ENCODE measurements around the gene SYMPK.
"Not testable (repeated sequence)": the region's sequence is repeated elsewhere in the genome, so short reads cannot be mapped to it uniquely, and the experiment has no call there.

The SYMPK gene

DNA sequence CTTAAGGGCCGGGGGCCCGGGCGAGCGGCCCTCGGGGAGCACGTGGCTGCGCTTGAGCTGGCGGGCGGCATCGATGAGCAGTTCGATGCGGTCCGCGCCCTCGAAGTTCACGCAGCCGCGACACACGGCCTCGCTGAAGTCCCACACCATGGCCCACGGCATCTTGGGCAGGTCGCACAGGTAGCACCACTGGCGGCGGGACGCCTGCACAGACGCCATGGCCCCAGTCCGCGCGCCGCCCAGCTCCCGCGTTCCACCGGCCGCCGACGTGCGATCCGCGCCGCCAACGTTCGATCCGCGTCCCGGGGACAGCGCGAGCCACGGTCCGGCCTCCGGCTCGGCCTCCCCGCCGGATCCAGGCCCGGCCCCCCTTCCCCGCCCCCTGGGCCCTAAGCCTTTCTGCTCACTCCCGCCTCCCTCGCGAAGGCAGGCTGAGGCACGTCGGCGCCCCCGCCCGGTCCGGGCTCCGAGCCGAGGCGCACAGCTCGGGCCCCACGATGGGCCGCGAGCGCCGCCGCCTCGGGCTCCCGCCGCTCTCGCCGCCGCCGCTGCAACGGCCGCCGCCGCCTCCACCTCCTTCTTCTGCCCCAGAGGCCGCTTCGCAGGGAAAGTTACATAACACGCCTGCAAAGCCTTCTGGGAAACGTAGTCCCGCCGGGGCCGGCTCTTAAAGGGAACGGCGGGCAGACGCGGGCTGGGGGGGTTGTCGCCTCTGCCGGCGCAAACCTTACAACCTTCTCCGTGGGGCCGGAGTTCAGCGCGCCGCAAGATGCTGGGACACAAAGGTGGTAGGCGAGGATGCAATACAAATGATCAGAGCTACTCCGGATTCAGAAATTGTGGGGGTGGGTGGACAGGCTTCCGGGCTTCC, 22.8 kb upstream of the SYMPK start, which contains the start of gene IRF2BP1:
Gene IRF2BP1, minus strand, starts transcription at position 586 of the 871 bp plus-strand sequence. Its CDS starts 367 bp downstream, at position 219.
- peak; percentile 82 for DNase-seq (ENCODE audit: low read depth)

DNA sequence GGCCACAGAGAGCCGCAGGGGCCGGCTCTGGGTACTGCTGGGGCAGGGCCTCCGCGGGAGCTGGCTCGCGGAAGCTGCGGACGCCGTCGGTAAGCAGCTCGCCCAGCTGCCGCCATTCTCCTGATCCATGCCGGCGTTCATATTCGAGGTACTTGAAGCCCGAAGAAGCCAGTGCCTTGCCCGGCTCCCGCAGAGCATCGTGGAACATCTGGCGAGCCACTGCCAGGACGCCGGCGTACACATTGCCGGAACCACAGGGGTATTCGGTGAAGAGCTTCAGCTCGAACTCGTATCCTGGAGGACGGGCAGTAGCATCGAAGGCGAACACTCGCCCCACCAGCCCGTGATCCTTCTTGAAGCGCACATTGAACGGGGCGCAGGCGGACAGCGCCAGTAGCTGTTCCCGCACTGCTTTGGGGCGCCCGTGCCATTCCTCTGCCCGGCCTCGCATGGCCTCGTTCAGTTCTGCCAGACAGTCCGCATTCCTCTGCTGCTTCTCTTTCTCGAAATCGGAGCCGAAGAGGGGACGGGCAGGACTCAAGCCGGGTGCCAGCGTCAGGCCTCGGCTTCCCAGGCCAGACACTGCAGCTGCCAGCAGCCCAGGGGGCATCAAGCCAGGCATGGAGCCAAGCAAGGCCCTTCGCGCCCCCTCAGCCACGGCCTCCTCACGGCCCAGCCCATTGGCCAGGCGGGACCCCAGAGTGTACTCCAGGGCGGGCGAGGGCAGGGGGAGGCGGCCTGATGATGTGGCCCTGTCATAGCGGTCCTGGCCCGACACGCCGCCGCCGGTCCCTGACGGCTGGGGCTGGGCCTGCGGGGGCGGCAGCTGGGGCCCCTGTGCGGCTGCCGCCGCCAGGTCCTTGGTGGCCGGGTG, 22.0 kb upstream of the SYMPK start:
- DNase-seq (ENCODE audit: low read depth), result peak; percentile 44

DNA sequence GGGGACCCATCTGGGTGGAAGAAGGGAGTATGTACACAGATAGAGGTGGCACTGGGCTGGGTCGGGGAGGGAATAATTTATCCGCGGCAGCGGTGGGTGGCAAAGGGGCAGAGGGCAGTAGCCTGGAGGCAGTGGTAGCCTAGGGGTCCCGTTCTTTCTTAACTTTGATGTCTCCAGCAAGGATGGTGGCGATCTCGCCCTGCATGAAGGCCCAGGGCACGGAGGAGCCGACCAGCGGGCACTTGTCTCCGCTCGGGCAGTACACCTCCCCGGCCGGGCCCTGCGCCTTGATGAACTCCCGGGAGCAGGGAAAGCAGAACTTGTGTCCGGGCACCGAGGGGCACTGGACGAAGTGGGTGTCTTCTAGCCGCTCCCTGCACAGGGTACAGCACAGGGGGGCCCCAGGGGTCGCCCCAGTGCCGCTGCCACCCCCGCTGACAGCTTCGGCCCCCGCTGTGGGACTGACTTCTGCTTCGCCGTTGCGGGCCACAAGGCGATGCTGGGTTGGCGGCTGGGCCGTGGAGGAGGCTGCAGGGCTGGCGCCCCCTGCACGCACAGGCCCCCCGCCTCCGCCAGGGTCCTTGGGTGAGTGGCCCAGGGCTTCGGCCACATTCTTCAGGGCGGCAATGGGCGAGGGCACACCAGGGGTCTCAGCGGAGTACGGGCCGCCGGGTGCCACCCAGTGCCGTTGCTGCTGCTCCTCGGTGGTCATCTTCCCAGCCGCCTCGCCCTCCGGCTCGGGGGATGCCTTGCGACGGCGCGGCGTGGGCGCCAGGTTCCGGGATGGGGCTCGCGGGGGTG, 21.1 kb upstream of the SYMPK start:
- DNase-seq (ENCODE audit: low read depth), result no peak

GRCh38 chr19:45883586-45883880, 20.6 kb upstream of the SYMPK start:
- no peak for DNase-seq (ENCODE audit: low read depth)

DNA sequence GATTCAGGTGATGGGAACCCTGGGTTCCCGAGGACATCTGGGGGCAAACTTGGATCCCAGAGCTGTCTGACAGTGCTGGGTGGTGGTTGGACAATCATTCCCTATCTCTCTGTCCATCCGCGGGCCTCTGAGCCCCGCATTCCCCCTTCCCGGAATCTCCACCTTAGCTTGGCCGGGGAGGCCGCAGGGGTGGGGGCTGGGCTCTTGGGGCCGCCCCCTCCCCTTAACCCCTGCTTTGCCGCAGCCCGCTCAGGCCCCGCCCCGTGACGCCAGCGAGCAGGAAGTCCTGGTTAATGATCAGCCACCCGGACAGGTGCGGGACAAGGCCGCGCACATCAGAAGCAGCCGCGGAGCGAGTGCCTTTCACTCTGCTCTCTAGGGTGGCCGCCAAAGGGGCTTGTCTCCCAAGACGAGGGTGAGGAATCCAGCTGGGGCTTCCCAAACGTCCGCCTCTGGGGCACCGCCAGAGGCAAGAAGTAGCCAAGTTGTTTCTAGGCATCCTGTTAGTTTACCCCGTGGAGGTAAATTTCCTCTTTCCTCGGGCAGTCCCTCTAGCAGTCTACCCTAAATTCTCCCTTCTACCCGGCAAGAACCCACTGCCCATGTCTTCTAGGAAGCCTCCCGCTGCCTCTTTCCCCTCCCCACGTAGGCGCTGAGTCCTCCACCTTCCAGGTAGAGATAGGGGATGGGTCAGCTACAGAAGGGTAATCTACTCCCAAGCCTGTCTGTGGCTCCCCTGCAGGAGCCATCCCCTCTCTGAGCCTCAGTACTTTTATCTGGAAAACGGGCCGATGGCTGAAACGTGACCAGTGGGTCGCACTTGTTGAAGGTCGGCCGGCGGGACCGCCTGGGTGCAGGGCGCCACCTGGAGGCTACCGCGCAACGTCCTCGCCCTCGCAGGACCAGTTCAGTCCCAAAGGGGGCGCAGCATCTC, 20.0 kb upstream of the SYMPK start:
- peak; percentile 83 for DNase-seq (ENCODE audit: low read depth)

- DNase-seq (ENCODE audit: low read depth), result no peak
These were observed 19.1 kb upstream of the SYMPK start for GRCh38 chr19:45881909-45882528.

DNA sequence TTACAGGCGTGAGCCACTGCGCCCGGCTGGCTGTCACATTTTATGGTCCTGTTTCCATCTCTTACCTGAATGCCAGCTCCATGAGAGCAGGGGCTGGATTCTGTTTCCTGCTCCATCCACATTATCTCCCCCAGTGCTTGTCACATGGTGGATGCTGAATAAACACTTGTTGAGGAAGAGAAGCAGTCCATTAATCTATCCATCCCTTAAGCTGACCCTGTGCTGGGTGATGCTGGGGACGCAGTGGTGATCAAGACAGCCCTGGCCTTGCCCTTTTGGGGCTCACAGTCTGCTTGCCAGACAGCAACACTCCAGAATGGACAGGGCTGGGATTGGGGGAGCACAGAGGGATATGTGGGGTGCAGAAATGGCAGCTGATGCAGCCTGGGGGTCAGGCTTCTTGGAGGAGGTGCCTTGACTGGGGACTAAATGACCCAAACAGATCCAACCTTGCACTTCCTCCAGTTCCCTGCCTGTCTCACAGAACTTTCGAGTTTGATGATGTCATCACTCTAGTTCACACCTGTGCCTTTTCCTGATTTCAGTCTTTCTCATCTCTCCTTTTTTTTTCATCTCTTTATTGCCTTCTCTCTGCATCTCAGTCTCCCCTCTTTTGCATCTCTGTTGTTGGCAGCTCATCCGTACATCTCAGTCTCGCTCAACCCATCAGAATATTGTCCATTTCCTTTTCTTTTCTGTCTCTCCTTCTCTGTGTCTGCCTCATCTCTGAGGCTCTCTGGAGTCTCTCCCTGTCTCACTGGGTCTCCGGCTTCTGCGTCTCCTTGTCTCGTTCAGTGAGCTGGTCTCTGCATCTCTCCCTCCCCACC, 18.3 kb upstream of the SYMPK start:
- DNase-seq (ENCODE audit: low read depth), result no peak

DNA sequence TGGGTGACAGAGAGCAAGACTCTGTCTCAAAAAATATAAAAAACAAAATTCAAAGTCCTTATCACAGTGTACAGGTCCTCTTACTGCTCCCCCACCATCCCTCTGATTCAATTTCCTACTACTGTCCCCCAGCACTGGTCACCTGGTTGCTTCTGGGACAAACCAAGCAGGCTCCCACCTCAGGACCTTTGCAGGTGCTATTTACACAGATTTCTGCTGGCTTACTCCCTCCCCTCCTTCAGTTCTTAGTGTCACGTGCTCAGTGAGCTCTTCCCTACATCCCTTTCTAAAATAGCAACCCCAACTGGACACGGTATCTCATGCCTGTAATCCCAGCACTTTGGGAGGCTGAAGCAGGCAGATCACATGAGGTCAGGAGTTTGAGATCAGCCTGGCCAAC, 17.0 kb upstream of the SYMPK start:
- no peak for DNase-seq (ENCODE audit: low read depth)

DNA sequence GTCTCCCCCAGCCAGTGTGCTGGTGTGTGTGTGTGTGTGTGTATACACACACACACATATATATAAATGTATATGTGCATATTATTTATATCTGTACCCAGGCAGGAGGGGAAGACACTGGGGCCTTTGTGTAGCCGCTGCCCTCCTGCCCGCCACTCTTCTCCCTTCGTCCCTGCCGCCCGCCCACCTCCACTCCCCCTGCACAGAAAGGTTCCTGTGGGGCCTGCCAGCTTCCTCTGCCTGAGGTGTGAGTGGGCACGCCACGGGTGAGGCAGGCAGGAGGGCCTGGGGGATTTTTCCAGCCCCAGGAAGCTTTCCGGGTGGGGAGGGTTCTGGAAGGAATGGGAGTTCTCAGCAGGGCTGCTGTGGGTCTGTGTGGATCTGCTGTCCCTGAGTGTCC, 16.1 kb upstream of the SYMPK start:
- no peak for DNase-seq (ENCODE audit: low read depth)

DNA sequence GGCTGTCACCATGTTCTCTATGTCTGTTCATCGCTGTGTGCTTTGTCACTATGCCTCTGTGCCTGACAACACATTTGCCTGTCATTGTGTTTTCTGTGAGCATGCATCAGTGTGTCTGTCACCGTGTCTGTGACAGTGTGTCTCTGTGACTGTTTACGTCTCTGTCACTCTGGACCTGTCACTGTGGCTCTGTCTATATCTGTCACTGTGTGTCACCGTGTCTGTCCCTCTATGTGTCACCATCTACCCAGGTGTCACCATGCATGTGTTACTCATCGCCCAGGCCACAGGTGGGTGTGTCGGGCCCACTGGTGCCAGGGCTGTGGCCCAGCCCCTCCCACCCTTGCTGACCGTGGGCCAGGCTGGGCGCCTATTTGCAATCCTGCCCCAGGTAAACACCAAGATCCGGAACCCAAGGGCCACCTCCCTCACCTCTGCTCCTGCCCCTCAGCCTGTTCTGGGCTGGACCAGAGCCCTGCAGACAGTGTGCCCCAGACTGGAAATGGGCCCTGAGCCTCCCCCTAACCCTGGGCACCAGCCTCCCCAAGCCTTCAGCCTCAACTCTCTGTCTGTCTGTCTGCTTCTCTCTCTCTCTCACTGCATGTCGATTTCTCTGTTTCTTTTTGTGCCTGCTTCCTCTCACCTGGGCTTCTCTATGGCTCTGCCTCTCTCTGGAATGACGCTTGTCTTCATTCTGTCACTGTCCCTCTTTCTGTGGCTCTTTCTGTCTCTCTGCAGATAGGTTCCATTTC, 15.3 kb upstream of the SYMPK start:
- DNase-seq (ENCODE audit: low read depth), result no peak

DNA sequence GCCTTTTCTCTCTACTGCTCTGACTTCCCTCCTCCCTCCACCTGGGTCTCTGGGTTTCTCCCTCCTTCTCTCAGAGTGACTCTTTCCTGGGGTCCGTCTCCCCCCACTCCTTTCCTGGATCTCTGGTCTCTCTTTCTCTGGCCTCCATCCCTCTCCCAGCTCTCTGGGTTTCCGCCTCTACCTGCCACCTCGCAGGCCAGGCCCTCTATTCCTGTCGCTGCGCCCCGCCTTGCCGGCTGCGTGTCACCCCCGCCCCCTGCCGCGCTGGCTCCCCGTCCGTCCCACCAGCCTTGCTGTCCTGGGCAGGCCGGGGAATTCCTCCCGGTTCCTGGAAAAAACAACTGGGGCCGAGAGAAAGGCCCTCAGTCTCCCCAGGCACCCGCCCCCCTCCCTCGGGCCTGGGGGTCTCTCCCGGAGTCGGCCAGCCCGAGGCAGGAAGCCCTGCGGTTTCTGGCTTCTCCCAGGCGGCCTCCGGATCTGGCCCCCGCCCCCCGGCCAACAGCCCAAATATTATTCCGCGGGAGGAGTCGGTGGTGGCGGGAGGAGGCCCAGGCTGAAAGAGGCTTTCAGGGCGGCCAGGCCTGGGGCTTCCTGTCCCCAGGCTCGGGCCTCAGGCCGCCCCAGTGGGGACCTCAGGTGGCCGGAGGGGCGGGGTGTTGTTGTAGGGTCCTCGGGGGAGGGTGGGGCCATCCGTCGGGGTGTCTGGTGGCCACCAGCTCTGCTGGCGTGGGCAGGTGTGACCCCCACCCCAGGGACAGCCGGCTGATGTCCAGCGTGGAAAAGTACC, 13.7 kb upstream of the SYMPK start:
- no peak for DNase-seq (ENCODE audit: low read depth)

DNA sequence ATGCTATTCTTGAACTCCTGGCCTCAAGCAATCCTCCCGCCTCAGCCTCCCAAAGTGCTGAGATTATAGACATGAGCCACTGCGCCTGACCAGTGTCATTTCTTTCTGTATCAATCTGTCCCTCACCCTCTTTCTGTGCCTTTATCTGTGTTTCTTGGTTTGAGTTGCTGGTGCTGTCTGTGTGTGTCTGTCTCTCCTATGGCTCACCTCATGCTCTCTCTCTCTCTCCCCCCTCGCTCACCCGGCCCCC, 13.1 kb upstream of the SYMPK start:
- DNase-seq (ENCODE audit: low read depth), result peak; percentile 27

GRCh38 chr19:45874620-45874966, 11.6 kb upstream of the SYMPK start:
- no peak for DNase-seq (ENCODE audit: low read depth)

GRCh38 chr19:45873219-45873772, 10.3 kb upstream of the SYMPK start:
- no peak for DNase-seq (ENCODE audit: low read depth)

DNA sequence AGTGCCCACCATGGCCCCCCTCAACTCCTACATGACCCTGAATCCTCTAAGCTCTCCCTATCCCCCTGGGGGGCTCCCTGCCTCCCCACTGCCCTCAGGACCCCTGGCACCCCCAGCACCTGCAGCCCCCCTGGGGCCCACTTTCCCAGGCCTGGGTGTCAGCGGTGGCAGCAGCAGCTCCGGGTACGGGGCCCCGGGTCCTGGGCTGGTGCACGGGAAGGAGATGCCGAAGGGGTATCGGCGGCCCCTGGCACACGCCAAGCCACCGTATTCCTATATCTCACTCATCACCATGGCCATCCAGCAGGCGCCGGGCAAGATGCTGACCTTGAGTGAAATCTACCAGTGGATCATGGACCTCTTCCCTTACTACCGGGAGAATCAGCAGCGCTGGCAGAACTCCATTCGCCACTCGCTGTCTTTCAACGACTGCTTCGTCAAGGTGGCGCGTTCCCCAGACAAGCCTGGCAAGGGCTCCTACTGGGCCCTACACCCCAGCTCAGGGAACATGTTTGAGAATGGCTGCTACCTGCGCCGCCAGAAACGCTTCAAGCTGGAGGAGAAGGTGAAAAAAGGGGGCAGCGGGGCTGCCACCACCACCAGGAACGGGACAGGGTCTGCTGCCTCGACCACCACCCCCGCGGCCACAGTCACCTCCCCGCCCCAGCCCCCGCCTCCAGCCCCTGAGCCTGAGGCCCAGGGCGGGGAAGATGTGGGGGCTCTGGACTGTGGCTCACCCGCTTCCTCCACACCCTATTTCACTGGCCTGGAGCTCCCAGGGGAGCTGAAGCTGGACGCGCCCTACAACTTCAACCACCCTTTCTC, 9.4 kb upstream of the SYMPK start:
- no peak for DNase-seq (ENCODE audit: low read depth)

DNA sequence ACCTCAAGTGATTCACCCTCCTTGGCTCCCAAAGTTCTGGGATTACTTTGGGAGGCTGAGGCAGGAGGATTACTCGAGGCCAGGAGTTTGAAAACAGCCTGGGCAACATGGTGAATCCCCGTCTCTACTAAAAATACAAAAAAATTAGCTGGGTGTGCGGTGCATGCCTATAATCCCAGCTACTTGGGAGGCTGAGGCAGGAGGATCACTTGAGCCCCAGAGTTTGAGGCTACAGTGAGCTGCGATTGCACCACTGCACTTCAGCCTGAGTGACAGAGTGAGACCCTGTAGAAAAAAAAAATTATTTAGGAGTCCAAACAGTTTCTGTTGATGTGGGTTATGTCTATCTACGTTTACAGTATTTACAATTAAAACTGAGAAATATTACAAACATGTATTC, 7.9 kb upstream of the SYMPK start:
- no peak for DNase-seq (ENCODE audit: low read depth)

DNA sequence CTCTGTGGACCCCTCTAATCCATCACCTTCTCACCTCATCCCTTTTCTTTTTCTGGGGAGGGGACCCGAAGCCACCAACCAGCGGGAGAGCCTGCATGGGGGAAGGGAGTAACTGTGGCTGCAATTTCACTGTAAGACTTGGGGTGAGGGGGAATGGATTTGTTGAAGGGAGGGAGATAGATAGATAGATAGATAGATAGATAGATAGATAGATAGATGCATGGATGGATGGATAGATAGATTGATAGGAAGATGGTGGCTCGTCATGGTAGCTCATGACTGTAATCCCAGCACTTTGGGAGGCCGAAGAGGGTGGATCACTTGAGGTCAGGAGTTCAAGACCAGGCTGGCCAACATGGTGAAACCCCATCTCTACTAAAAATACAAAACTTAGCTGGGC, 4.3 kb upstream of the SYMPK start:
- not testable (repeated sequence) for DNase-seq (ENCODE audit: low read depth)

All from activated T-cell treated with anti-CD3 and anti-CD28 coated beads for 48 hours (primary cell).